HCT116 (cell line): ENCODE data around the gene ZNF280C. TPM values are rescaled to one million over a fixed set of nuclear protein-coding genes. Genes with fewer than 3 reads are reported as not detected.

ENCODE experiments used
- ATAC-seq: fragments of 200-7000 bp; cut with Tn5 transposase; 2 replicates; pipeline ENCODE4 v1.9.1; 2020; ENCODE audit warnings: mild to moderate bottlenecking, moderate library complexity
- BruUV-seq: library from RNA; stranded (reverse); fragments of 400-500 nt; replicated peaks from 2 replicates; lab custom pipeline; 2021; lab: Mats Ljungman, UMichigan
- CTCF ChIA-PET: fragments of 300-600 bp; sonication (Branson Sonifier 250); formaldehyde crosslinking; loops from one replicate; lab custom pipeline; 2021; ENCODE audit warnings: antibody characterized with exemption; lab: Charles Lee
- POLR2A ChIA-PET: fragments of 300-600, 350-600 bp; sonication (Branson Sonifier 250); formaldehyde crosslinking; loops from one replicate; lab custom pipeline; 2021; ENCODE audit warnings: antibody characterized with exemption; lab: Charles Lee
- RAD21 ChIA-PET, 2 experiments: fragments of 300-600 bp; sonication (Branson Sonifier 250); formaldehyde crosslinking; loops; one replicate each; lab custom pipeline; 2023; ENCODE audit warnings: low total read pairs in 2 of 2; ENCODE audit not compliant: uncharacterized antibody in 2 of 2, unreplicated experiment in 2 of 2, low non-redundant PET in 1 of 2; lab: Charles Lee
- DNase-seq: peaks from one replicate; pipeline ENCODE4 v3.0.0-alpha.2; 2010; ENCODE audit warnings: low read depth, low spot score
- H2AFZ ChIP-seq: fragments of 200-600 bp; shearing (Covaris generic), sonication (generic); 2 replicates; pipeline ENCODE4 v1.6.1; 2017; ENCODE audit warnings: low read depth, mixed run types, mixed read lengths, antibody characterized with exemption, low read length; ENCODE audit not compliant: poor library complexity, severe bottlenecking
- H3K27ac ChIP-seq: 2 replicates; pipeline ENCODE4 v1.5.1; 2012; ENCODE audit warnings: low read depth, low read length
- H3K27me3 ChIP-seq: fragments of 200-600 bp; sonication (generic); 2 replicates; pipeline ENCODE4 v1.6.1; 2016; ENCODE audit warnings: mixed run types, low read length, mixed read lengths; ENCODE audit not compliant: insufficient read depth
- H3K36me3 ChIP-seq, 2 experiments: fragments of 200-500 bp in 1 of 2; fragments of 200-600 bp in 1 of 2; sonication (Bioruptor generic) in 1 of 2; sonication (generic) in 1 of 2; 2 replicates each; pipeline versions ENCODE4 v1.5.1 to v1.6.1; 2014 to 2016; ENCODE audit warnings: low read length in 2 of 2, inconsistent platforms in 1 of 2, mixed read lengths in 1 of 2, mixed run types in 1 of 2; ENCODE audit not compliant: insufficient read depth in 2 of 2, control insufficient read depth in 1 of 2
- H3K4me1 ChIP-seq, 2 experiments: fragments of 200-600 bp in 1 of 2; sonication (generic) in 1 of 2; 2 replicates each; pipeline versions ENCODE4 v1.5.1 to v1.6.1; 2012 to 2017; ENCODE audit warnings: low read length in 2 of 2, inconsistent platforms in 1 of 2, mild to moderate bottlenecking in 1 of 2, mixed read lengths in 1 of 2, mixed run types in 1 of 2, moderate library complexity in 1 of 2; ENCODE audit not compliant: insufficient read depth in 2 of 2, control insufficient read depth in 1 of 2
- H3K4me2 ChIP-seq: fragments of 200-600 bp; sonication (generic); 2 replicates; pipeline ENCODE4 v1.6.1; 2017; ENCODE audit warnings: mixed run types, low read length, mixed read lengths
- H3K4me3 ChIP-seq, 2 experiments: fragments of 200-600 bp in 1 of 2; sonication (generic) in 1 of 2; replicated peaks in 1 of 2; 2 replicates each; pipeline ENCODE4 v1.5.1; 2011 to 2016; ENCODE audit warnings: low read length in 2 of 2, control low read depth in 1 of 2, low read depth in 1 of 2, mild to moderate bottlenecking in 1 of 2, mixed read lengths in 1 of 2, mixed run types in 1 of 2
- H3K79me2 ChIP-seq: fragments of 200-600 bp; sonication (generic); 2 replicates; pipeline ENCODE4 v1.6.1; 2017; ENCODE audit warnings: mild to moderate bottlenecking, mixed run types, low read length, moderate library complexity, mixed read lengths; ENCODE audit not compliant: insufficient read depth
- H3K9ac ChIP-seq: fragments of 200-600 bp; sonication (generic); 2 replicates; pipeline ENCODE4 v1.6.1; 2016; ENCODE audit warnings: low read length, mixed read lengths
- H3K9me2 ChIP-seq: fragments of 200-600 bp; sonication (generic), shearing (Covaris generic); 2 replicates; pipeline ENCODE4 v1.6.1; 2017; ENCODE audit warnings: mixed run types, mild to moderate bottlenecking, moderate library complexity; ENCODE audit not compliant: insufficient read depth
- H3K9me3 ChIP-seq, 2 experiments: fragments of 200-500 bp in 1 of 2; fragments of 200-600 bp in 1 of 2; sonication (Bioruptor generic) in 1 of 2; sonication (generic) in 1 of 2; 2 replicates each; pipeline ENCODE4 v1.6.1; 2014 to 2017; ENCODE audit warnings: low read length in 2 of 2, mixed read lengths in 2 of 2, inconsistent platforms in 1 of 2, low read depth in 1 of 2, mild to moderate bottlenecking in 1 of 2, mixed run types in 1 of 2, moderate library complexity in 1 of 2; ENCODE audit not compliant: control insufficient read depth in 1 of 2, insufficient read depth in 1 of 2
- H4K20me1 ChIP-seq: fragments of 200-600 bp; sonication (generic), shearing (Covaris generic); 2 replicates; pipeline ENCODE4 v1.6.1; 2017; ENCODE audit warnings: mixed run types, mild to moderate bottlenecking, moderate library complexity; ENCODE audit not compliant: insufficient read depth
- CBX3 ChIP-seq: IDR thresholded peaks from 2 replicates; pipeline ENCODE4 v1.6.1; 2012; ENCODE audit warnings: low read depth
- CEBPB ChIP-seq: IDR thresholded peaks from 2 replicates; pipeline ENCODE4 v1.6.1; 2012; ENCODE audit warnings: low read depth
- JUND ChIP-seq: IDR thresholded peaks from 2 replicates; pipeline ENCODE4 v1.6.1; 2012
- POLR2A ChIP-seq: IDR thresholded peaks from 2 replicates; pipeline ENCODE4 v1.7.0; 2011; ENCODE audit warnings: borderline replicate concordance; ENCODE audit not compliant: insufficient read depth, insufficient read length; ENCODE audit errors: extremely low read depth
- RAD21 ChIP-seq: IDR thresholded peaks from 2 replicates; pipeline ENCODE4 v1.6.1; 2012; ENCODE audit warnings: low read depth, mild to moderate bottlenecking
- SP1 ChIP-seq: IDR thresholded peaks from 2 replicates; pipeline ENCODE4 v1.6.1; 2012; ENCODE audit warnings: low read depth
- SRF ChIP-seq: IDR thresholded peaks from 2 replicates; pipeline ENCODE4 v1.6.1; 2012; ENCODE audit warnings: low read depth
- YY1 ChIP-seq: IDR thresholded peaks from 2 replicates; pipeline ENCODE4 v1.6.1; 2011; ENCODE audit warnings: low read length, low read depth, moderate library complexity, mild to moderate bottlenecking; ENCODE audit not compliant: insufficient replicate concordance; ENCODE audit errors: extremely low read depth
- ZFX ChIP-seq: fragments of 450-650 bp; IDR thresholded peaks from 2 replicates; pipeline ENCODE4 v1.6.1; 2017
- ZNF274 ChIP-seq: fragments of 200-500 bp; sonication (Bioruptor generic); IDR thresholded peaks from 2 replicates; pipeline ENCODE4 v1.6.1; 2014; ENCODE audit warnings: mild to moderate bottlenecking, low read depth, low read length, inconsistent platforms
- intact Hi-C: fragments of 100-400 bp; cut with micrococcal nuclease; formaldehyde crosslinking; loops from 2 replicates; pipeline ENCODE4 v1.10.0; 2022
- total RNA-seq: library from RNA; stranded (reverse); gene quantifications from one replicate; pipeline ENCODE4 v1.2.1, GENCODE V29; 2021; ENCODE audit not compliant: unreplicated experiment
- TF ChIP-seq, protein P1 (sequence below): IDR thresholded peaks from 2 replicates; pipeline ENCODE4 v1.6.1; 2011; ENCODE audit warnings: mild to moderate bottlenecking, low read length, moderate library complexity; ENCODE audit not compliant: insufficient replicate concordance; ENCODE audit errors: extremely low read depth

ZNF280C gene
- total RNA-seq, 1 experiment from 2014 or later: 12.3 TPM

DNA sequence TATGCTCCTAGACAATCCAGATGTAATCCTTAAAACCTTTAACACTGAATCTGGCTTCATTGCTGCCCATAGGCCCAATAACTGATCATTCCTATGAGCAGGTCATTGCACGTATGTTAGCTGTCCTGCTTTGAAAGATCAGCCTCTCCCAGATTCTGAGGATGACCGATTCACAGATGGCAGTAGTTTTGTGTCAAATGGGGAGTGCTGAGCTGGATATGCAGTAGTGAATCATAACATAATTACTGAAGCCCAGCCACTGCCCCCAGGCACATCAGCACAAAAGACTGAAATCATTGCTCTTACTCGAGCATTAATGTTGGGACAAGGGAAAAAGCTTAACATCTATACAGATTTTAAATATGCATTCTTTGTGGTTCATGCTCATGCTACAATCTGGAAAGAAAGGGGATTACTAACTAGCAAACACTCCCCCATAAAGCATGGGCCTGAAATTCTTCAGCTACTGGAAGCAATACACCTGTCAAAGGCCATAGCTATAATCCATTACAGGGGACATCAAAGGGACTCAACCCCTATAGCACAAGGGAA lies 16.4 kb upstream of the ZNF280C start:
- no peaks in the 10 kb centered on the region for H3K36me3 ChIP-seq
- no peak overlapping the region for H3K4me2 ChIP-seq
- no peaks in the 10 kb centered on the region for H3K27me3 ChIP-seq
- no peaks in the 10 kb centered on the region for H3K9me3 ChIP-seq
- no peak for ATAC-seq
- H3K4me1 ChIP-seq: no peaks in the 10 kb centered on the region
- H3K9me2 ChIP-seq: no peaks in the 10 kb centered on the region
- no peak overlapping the region for H3K9ac ChIP-seq
- TF ChIP-seq POLR2A: no peak
- TF ChIP-seq JUND: no peak
- no peak for TF ChIP-seq SP1
- TF ChIP-seq SRF: no peak
- no peak for TF ChIP-seq CEBPB
- no peak for TF ChIP-seq ZFX
- TF ChIP-seq, protein P1, sequence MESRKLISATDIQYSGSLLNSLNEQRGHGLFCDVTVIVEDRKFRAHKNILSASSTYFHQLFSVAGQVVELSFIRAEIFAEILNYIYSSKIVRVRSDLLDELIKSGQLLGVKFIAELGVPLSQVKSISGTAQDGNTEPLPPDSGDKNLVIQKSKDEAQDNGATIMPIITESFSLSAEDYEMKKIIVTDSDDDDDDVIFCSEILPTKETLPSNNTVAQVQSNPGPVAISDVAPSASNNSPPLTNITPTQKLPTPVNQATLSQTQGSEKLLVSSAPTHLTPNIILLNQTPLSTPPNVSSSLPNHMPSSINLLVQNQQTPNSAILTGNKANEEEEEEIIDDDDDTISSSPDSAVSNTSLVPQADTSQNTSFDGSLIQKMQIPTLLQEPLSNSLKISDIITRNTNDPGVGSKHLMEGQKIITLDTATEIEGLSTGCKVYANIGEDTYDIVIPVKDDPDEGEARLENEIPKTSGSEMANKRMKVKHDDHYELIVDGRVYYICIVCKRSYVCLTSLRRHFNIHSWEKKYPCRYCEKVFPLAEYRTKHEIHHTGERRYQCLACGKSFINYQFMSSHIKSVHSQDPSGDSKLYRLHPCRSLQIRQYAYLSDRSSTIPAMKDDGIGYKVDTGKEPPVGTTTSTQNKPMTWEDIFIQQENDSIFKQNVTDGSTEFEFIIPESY: no peak
- no peak for TF ChIP-seq YY1
- TF ChIP-seq ZNF274: no peak
- TF ChIP-seq RAD21: no peak
- no peak for TF ChIP-seq CBX3
- no peak overlapping the region for H3K4me3 ChIP-seq
- intact Hi-C loops: no loop called here
- DNase-seq: no peak
- ChIA-PET RAD21 (no interaction called here), CTCF (no interaction called here), POLR2A (no interaction called here)
- H2AFZ ChIP-seq: no peak overlapping the region
- no TSS peak for BruUV-seq
- H3K79me2 ChIP-seq: no peaks in the 10 kb centered on the region
- no peaks in the 10 kb centered on the region for H4K20me1 ChIP-seq
- H3K27ac ChIP-seq: no peak overlapping the region
